SK-N-SH (cell line): ENCODE results near the gene RAI1. TPM values are rescaled to one million over a fixed set of nuclear protein-coding genes. Genes with fewer than 3 reads are reported as not detected.
A peak's percentile ranks its signal among the peaks of the same experiment; 100 is the strongest.

ENCODE experiments used
- CTCF ChIA-PET: fragments of 300-600, 350-600 bp; formaldehyde crosslinking; extraction: SDS; loops from one replicate; lab custom pipeline; 2021; lab: Yijun Ruan, JAX
- POLR2A ChIA-PET: fragments of 350-600 bp; sonication (Branson Sonifier 250); formaldehyde crosslinking; extraction: SDS; loops from one replicate; lab custom pipeline; 2020; ENCODE audit warnings: antibody characterized with exemption, inconsistent platforms; lab: Yijun Ruan, JAX
- DNase-seq: peaks from one replicate; pipeline ENCODE4 v3.0.0; 2012
- H2AFZ ChIP-seq: fragments of 200-600 bp; sonication (generic); 2 replicates; pipeline ENCODE4 v1.8.1; 2016; ENCODE audit warnings: antibody characterized with exemption, mild to moderate bottlenecking, low read depth
- H3F3A ChIP-seq: fragments of 200-600 bp; sonication (generic); replicated peaks from 2 replicates; pipeline ENCODE3; 2016; ENCODE audit warnings: antibody characterized with exemption, mild to moderate bottlenecking; ENCODE audit not compliant: insufficient read depth
- H3K27ac ChIP-seq, 2 experiments: fragments of 200-500 bp in 1 of 2; fragments of 200-600 bp in 1 of 2; sonication (Bioruptor generic) in 1 of 2; sonication (generic), shearing (Covaris generic) in 1 of 2; 2 replicates each; pipeline versions ENCODE4 v1.5.1 to v1.6.1; 2014 to 2016; ENCODE audit warnings: low read depth in 2 of 2, inconsistent platforms in 1 of 2, low read length in 1 of 2, mild to moderate bottlenecking in 1 of 2, mixed read lengths in 1 of 2
- H3K27me3 ChIP-seq: fragments of 200-600 bp; sonication (generic), shearing (Covaris generic); 2 replicates; pipeline ENCODE4 v1.6.1; 2016; ENCODE audit warnings: mixed run types; ENCODE audit not compliant: insufficient read depth
- H3K36me3 ChIP-seq, 2 experiments: fragments of 200-500 bp in 1 of 2; fragments of 200-600 bp in 1 of 2; sonication (Bioruptor generic) in 1 of 2; sonication (generic) in 1 of 2; replicated peaks in 1 of 2; 2 replicates each; pipeline versions ENCODE3 to v1.5.1; 2014 to 2016; ENCODE audit warnings: low read length in 1 of 2, mild to moderate bottlenecking in 1 of 2; ENCODE audit not compliant: insufficient read depth in 2 of 2, control insufficient read depth in 1 of 2
- H3K4me1 ChIP-seq, 2 experiments: fragments of 200-500 bp in 1 of 2; fragments of 200-600 bp in 1 of 2; sonication (Bioruptor generic) in 1 of 2; sonication (generic), shearing (Covaris generic) in 1 of 2; 2 replicates each; pipeline versions ENCODE4 v1.5.1 to v1.6.1; 2014 to 2016; ENCODE audit warnings: low read depth in 1 of 2, low read length in 1 of 2, mixed run types in 1 of 2; ENCODE audit not compliant: insufficient read depth in 2 of 2, control insufficient read depth in 1 of 2
- H3K4me2 ChIP-seq: fragments of 200-600 bp; sonication (generic), shearing (Covaris generic); 2 replicates; pipeline ENCODE4 v1.6.1; 2017; ENCODE audit warnings: mixed run types
- H3K4me3 ChIP-seq, 2 experiments: fragments of 200-500 bp in 1 of 2; fragments of 200-600 bp in 1 of 2; sonication (Bioruptor generic) in 1 of 2; sonication (generic), shearing (Covaris generic) in 1 of 2; 2 replicates each; pipeline versions ENCODE4 v1.5.1 to v1.8.1; 2014 to 2016; ENCODE audit warnings: low read depth in 2 of 2, inconsistent platforms in 1 of 2, low read length in 1 of 2, mild to moderate bottlenecking in 1 of 2, mixed read lengths in 1 of 2, moderate library complexity in 1 of 2
- H3K79me2 ChIP-seq: fragments of 200-600 bp; sonication (generic); 2 replicates; pipeline ENCODE4 v1.8.1; 2017; ENCODE audit warnings: mild to moderate bottlenecking; ENCODE audit not compliant: insufficient read depth
- H3K9ac ChIP-seq: fragments of 200-600 bp; sonication (generic); 2 replicates; pipeline ENCODE4 v1.6.1; 2017; ENCODE audit warnings: mixed run types
- H3K9me2 ChIP-seq: fragments of 200-600 bp; sonication (generic); 2 replicates; pipeline ENCODE4 v1.6.1; 2017; ENCODE audit warnings: mixed run types
- H3K9me3 ChIP-seq: fragments of 200-600 bp; sonication (generic); 2 replicates; pipeline ENCODE4 v1.6.1; 2017; ENCODE audit warnings: mixed run types, mild to moderate bottlenecking, moderate library complexity
- H4K20me1 ChIP-seq: fragments of 200-600 bp; sonication (generic); 2 replicates; pipeline ENCODE4 v1.6.1; 2017; ENCODE audit warnings: mild to moderate bottlenecking, mixed run types; ENCODE audit not compliant: insufficient read depth
- EP300 ChIP-seq, 2 experiments: IDR thresholded peaks; 2 replicates each; pipeline versions ENCODE4 v1.4.0 to v1.6.1; 2012; ENCODE audit warnings: borderline replicate concordance in 1 of 2, low read depth in 1 of 2, low read length in 1 of 2
- FOSL2 ChIP-seq: IDR thresholded peaks from 2 replicates; pipeline ENCODE4 v1.4.0; 2012; ENCODE audit warnings: low read depth, mild to moderate bottlenecking, moderate library complexity, borderline replicate concordance
- POLR2AphosphoS5 ChIP-seq: IDR thresholded peaks from 2 replicates; pipeline ENCODE4 v1.6.1; 2012; ENCODE audit warnings: low read depth, low read length
- RAD21 ChIP-seq: IDR thresholded peaks from 2 replicates; pipeline ENCODE4 v1.6.1; 2012; ENCODE audit warnings: mild to moderate bottlenecking, low read length
- TAF1 ChIP-seq: IDR thresholded peaks from 2 replicates; pipeline ENCODE4 v1.6.1; 2012; ENCODE audit warnings: low read depth, mild to moderate bottlenecking, low read length, moderate library complexity, borderline replicate concordance
- WGBS: methylation state at CpG from one replicate; pipeline ENCODE4 v1.1.6; 2017; ENCODE audit warnings: low lambda C conversion rate; 5-methylcytosine and 5-hydroxymethylcytosine counted together
- polyA plus RNA-seq, 3 experiments: library from polyadenylated mRNA; depleted of rRNA; stranded (reverse); fragments of >200 nt; gene quantifications; 2 replicates each; pipeline ENCODE4 v1.2.3, GENCODE V29; 2012
- TF ChIP-seq, protein P1 (sequence below): fragments of 150-350 bp; IDR thresholded peaks from 2 replicates; pipeline ENCODE4 v1.6.1; 2017; ENCODE audit warnings: antibody characterized with exemption, low read length, low read depth, borderline replicate concordance
- TF ChIP-seq, protein P2 (sequence below): fragments of 150-350 bp; IDR thresholded peaks from 2 replicates; pipeline ENCODE4 v1.6.1; 2016; ENCODE audit warnings: mild to moderate bottlenecking, low read depth, low read length
- TF ChIP-seq, protein P3 (sequence below): fragments of 200-600 bp; sonication (generic); IDR thresholded peaks from 2 replicates; pipeline ENCODE4 v1.6.1; 2017; ENCODE audit warnings: antibody characterized with exemption, mild to moderate bottlenecking, moderate library complexity

RAI1 gene
- polyA plus RNA-seq, 1 of the 3 experiments (the other 2 are of a cell fraction): 4.7 TPM

DNA sequence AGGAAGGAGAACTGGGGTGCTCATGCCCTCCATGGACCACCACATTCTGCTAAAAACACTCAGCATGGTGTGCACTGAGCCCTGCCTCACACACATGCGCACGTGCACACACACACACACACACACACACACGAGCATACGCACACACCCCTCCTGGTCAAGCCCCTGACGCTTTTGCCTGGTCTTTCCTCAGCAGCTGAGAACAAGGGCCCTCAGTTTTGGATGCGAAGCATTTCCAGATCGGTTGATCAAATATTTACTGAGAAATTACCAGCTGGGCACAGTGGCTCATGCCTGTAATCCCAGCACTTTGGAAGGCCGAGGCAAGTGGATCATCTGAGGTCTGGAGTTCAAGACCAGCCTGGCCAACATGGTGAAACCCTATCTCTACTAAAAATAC, 20.1 kb upstream of the RAI1 start:
- no peak for DNase-seq
- H3K9ac ChIP-seq: no peak overlapping the region
- H3F3A ChIP-seq: peaks cover 5% of the 10 kb centered on the region
- H3K27ac ChIP-seq: no peak overlapping the region
- no peaks in the 10 kb centered on the region for H3K79me2 ChIP-seq
- H3K4me1 ChIP-seq: peaks cover 0 to 12% of the 10 kb centered on the region in 2 experiments; a peak in 1 of 4 replicates
- CTCF ChIA-PET: interaction anchor here (0.7 to 2.8 kb wide), 7 partner anchors 10 to 114 kb away, joined by 3 to 14 read pairs (median 4); no protein-coding TSS in a partner anchor
- TF ChIP-seq EP300 (IDR thresholded peaks at IDR 0.05; ENCODE audit: borderline replicate concordance in 1 of 2, low read depth in 1 of 2, low read length in 1 of 2): no peak
- TF ChIP-seq RAD21: no peak
- TF ChIP-seq POLR2AphosphoS5: no peak
- TF ChIP-seq, all 33 proteins: peak for 0
- Histone ChIP-seq H3K9me3 (0 out of 2 replicates have a peak, but pooled peaks cover 6% of the 10 kb centered on the region), H3K9me2 (no peaks in the 10 kb centered on the region), H3K4me3 (no peak overlapping the region), H4K20me1 (no peaks in the 10 kb centered on the region), H3K36me3 (no peaks in the 10 kb centered on the region), H3K4me2 (no peak overlapping the region), H3K27me3 (no peaks in the 10 kb centered on the region), H2AFZ (no peak overlapping the region)
- 78% methylated on average over 8 of the region's 8 CpGs for WGBS
- POLR2A ChIA-PET: no interaction called here

DNA sequence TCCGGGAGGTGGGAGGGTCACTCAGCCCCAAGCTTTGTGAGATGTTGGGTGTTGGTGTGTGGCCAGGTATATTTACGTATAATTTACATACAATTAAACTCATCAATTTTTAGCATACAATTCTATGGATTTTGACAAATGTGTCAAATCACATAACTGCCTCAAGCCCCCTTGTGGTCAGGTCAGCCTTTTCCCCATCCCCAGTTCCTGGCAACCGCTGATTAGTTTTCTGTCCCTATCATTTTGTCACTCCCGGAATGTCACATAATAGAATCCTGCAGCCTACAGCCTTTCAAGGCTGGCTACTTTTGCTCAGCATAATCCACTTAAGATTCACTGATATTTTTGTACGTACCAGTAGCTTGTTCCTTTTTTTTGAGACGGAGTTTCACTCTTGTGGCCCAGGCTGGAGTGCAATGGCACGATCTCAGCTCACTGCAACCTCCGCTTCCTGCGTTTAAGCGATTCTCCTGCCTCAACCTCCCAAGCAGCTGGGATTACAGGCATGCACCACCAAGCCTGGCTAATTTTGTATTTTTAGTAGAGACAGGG, 19.3 kb upstream of the RAI1 start:
- CTCF ChIA-PET: interaction anchor here (0.6 to 3.3 kb wide), 10 partner anchors 9 to 1169 kb away, joined by 3 to 14 read pairs (median 4); no protein-coding TSS in a partner anchor
- 92% methylated on average over 10 of the region's 10 CpGs for WGBS

More for the DNA sequence above, 19.3 kb upstream of the RAI1 start:
- TF ChIP-seq, protein P1, sequence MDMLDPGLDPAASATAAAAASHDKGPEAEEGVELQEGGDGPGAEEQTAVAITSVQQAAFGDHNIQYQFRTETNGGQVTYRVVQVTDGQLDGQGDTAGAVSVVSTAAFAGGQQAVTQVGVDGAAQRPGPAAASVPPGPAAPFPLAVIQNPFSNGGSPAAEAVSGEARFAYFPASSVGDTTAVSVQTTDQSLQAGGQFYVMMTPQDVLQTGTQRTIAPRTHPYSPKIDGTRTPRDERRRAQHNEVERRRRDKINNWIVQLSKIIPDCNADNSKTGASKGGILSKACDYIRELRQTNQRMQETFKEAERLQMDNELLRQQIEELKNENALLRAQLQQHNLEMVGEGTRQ: no peak
- TF ChIP-seq RAD21 (0 out of 2 replicates have a peak, but pooled peaks have one; percentile 9), FOSL2 (no peak), TAF1 (no peak)
- TF ChIP-seq, protein P2, sequence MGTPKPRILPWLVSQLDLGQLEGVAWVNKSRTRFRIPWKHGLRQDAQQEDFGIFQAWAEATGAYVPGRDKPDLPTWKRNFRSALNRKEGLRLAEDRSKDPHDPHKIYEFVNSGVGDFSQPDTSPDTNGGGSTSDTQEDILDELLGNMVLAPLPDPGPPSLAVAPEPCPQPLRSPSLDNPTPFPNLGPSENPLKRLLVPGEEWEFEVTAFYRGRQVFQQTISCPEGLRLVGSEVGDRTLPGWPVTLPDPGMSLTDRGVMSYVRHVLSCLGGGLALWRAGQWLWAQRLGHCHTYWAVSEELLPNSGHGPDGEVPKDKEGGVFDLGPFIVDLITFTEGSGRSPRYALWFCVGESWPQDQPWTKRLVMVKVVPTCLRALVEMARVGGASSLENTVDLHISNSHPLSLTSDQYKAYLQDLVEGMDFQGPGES: no peak
- TF ChIP-seq, protein P3, sequence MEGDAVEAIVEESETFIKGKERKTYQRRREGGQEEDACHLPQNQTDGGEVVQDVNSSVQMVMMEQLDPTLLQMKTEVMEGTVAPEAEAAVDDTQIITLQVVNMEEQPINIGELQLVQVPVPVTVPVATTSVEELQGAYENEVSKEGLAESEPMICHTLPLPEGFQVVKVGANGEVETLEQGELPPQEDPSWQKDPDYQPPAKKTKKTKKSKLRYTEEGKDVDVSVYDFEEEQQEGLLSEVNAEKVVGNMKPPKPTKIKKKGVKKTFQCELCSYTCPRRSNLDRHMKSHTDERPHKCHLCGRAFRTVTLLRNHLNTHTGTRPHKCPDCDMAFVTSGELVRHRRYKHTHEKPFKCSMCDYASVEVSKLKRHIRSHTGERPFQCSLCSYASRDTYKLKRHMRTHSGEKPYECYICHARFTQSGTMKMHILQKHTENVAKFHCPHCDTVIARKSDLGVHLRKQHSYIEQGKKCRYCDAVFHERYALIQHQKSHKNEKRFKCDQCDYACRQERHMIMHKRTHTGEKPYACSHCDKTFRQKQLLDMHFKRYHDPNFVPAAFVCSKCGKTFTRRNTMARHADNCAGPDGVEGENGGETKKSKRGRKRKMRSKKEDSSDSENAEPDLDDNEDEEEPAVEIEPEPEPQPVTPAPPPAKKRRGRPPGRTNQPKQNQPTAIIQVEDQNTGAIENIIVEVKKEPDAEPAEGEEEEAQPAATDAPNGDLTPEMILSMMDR: peak; percentile 40
- Histone ChIP-seq H3K27ac (no peak overlapping the region), H4K20me1 (no peaks in the 10 kb centered on the region), H3K4me3 (peak overlapping the region in 1 of 2 experiments; percentile 2; a peak in 1 of 4 replicates), H3K4me1 (peaks cover 0 to 12% of the 10 kb centered on the region in 2 experiments; a peak in 1 of 4 replicates), H3K4me2 (no peak overlapping the region), H3F3A (peaks cover 5% of the 10 kb centered on the region), H3K79me2 (no peaks in the 10 kb centered on the region), H3K9me2 (no peaks in the 10 kb centered on the region), H3K36me3 (no peaks in the 10 kb centered on the region), H3K27me3 (no peaks in the 10 kb centered on the region), H2AFZ (no peak overlapping the region), H3K9ac (no peak overlapping the region), H3K9me3 (0 out of 2 replicates have a peak, but pooled peaks cover 6% of the 10 kb centered on the region)
- peak; percentile 64 for DNase-seq
- POLR2A ChIA-PET: no interaction called here
